ENCODE results near the gene TENM3. TPM values are rescaled to one million over a fixed set of nuclear protein-coding genes. Genes with fewer than 3 reads are reported as not detected.
A peak's percentile ranks its signal among the peaks of the same experiment; 100 is the strongest.

Gene TENM3
- total RNA-seq, 1 donor from 2014 or later: 65.5 TPM

GRCh38 chr4:182770259-182770995, 527.2 kb downstream of the TENM3 start:
- DNase-seq (ENCODE audit: low spot score): no peak

DNA sequence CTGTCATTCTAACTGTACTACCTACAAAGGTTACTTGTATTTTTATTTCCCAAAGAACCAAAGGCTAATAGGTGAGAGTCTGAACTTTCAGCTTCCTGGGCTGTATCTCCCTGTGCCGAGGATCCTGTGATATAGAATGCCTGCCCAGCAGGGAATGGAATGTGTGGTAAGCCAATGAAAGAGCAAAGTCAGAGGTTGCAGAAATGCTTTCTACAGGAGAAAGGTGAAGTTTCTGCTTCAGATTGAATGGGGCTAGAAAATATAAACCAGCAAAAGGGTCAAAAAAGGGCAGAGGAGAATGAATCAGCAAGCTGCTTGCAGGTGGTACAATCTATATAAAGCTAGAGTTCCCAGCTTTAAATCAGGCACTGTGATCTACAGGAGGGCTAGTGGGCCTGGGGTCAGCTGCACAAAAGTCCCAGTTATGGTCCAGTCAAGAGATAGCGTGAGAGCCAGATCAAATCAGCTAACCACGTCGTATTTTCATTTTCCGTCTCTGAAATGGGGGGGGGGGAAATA, 527.9 kb downstream of the TENM3 start:
- no peak for DNase-seq (ENCODE audit: low spot score)

- DNase-seq (ENCODE audit: low spot score): no peak
These were observed 531.9 kb downstream of the TENM3 start for GRCh38 chr4:182775075-182775474.

- DNase-seq (ENCODE audit: low spot score): no peak
These were observed 533.3 kb downstream of the TENM3 start for GRCh38 chr4:182776376-182777105.

GRCh38 chr4:182778222-182778982, 535.2 kb downstream of the TENM3 start:
- no peak for DNase-seq (ENCODE audit: low spot score)

- no peak for DNase-seq (ENCODE audit: low spot score)
These were observed 543.8 kb downstream of the TENM3 start for GRCh38 chr4:182786991-182787390.

DNA sequence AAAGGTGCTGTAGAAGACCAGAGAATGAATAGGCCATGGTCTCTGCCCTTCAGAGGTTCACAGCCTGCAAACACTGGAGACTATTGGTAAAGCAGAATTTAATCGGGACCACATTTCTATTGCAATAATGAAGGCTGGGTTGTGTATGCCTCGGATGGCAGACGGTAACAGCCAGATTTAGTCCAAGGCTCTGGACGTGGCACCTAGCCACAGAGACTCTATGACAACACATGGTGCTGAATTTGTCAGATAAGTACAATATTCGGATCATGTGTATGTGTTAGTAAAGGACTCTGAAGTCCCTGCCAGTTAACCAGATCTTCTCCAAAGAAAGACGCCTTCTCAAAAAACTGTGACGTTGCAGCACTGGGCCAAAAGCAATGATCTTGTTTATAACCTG, 545.0 kb downstream of the TENM3 start:
- DNase-seq (ENCODE audit: low spot score): no peak

- no peak for DNase-seq (ENCODE audit: low spot score)
These were observed 546.3 kb downstream of the TENM3 start for GRCh38 chr4:182789529-182789928.

GRCh38 chr4:182795446-182796238, 552.4 kb downstream of the TENM3 start:
- no peak for DNase-seq (ENCODE audit: low spot score)

DNA sequence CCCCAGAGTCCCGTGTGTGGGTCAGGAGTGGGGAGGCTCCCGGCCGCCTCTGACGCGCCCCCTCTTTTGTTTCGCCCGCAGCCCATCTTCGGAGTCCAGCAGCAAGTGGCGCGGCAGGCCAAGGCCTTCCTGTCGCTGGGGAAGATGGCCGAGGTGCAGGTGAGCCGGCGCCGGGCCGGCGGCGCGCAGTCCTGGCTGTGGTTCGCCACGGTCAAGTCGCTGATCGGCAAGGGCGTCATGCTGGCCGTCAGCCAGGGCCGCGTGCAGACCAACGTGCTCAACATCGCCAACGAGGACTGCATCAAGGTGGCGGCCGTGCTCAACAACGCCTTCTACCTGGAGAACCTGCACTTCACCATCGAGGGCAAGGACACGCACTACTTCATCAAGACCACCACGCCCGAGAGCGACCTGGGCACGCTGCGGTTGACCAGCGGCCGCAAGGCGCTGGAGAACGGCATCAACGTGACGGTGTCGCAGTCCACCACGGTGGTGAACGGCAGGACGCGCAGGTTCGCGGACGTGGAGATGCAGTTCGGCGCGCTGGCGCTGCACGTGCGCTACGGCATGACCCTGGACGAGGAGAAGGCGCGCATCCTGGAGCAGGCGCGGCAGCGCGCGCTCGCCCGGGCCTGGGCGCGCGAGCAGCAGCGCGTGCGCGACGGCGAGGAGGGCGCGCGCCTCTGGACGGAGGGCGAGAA, 556.5 kb downstream of the TENM3 start:
- DNase-seq (ENCODE audit: low spot score): no peak

GRCh38 chr4:182800216-182800515, 557.0 kb downstream of the TENM3 start:
- DNase-seq (ENCODE audit: low spot score): no peak

DNA sequence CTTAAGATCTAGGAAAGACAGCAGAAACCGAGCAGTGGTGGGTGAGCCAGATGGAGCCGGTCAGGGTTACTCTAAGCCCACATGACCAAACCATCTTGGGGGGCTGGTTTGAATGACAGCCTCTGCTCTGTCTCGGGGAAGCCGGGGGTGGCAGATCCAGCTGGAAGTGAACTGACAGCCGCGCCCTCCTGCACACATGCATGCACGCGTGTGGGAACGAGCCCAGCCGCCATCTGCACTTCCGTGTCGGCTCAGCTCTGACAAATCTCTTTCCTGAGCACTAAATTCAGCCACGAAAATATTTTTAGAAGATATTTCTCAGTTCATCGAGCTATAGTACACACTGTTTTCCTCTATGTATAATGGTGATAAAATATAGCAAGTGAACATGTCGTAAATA, 558.4 kb downstream of the TENM3 start:
- DNase-seq (ENCODE audit: low spot score): no peak

DNA sequence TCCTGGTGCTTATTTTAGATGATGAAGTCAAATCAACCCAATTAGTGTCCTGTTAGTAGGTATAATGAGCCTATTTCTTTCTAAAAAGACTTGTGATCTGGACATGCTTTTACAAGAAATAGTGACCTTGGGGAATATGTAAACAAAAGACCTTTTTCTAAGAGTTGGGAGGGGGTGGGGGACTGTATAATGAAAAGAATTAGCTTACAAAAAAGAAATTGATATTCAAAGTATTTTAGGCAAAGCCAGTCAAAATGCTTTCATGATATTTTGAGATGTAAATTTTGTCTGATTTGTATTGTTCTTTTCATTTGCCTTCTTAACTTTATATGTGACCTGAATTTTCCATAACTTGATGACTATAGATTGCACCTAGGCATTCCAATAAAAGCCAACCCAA, 559.4 kb downstream of the TENM3 start:
- DNase-seq (ENCODE audit: low spot score): no peak

DNA sequence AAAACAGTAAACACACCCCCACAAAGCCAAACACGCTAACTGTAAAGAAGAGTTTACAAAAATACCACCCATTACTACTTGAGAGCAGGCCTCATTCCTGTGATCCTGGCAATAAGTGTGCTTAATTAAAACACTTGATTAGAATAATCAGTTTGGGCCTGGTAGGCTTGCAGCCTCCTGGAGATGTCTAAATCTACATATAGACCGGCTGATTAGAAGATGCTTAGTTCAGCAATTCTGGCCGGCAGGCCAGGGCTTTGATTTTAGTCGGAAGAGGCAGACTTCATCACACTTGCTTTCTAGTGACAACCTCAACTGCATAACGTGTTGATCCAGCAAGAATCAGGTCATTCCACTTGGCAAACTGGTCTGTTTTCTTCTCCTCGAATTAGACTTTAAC, 560.0 kb downstream of the TENM3 start:
- DNase-seq (ENCODE audit: low spot score): peak; percentile 11

GRCh38 chr4:182804131-182804530, 560.9 kb downstream of the TENM3 start:
- DNase-seq (ENCODE audit: low spot score): no peak

DNA sequence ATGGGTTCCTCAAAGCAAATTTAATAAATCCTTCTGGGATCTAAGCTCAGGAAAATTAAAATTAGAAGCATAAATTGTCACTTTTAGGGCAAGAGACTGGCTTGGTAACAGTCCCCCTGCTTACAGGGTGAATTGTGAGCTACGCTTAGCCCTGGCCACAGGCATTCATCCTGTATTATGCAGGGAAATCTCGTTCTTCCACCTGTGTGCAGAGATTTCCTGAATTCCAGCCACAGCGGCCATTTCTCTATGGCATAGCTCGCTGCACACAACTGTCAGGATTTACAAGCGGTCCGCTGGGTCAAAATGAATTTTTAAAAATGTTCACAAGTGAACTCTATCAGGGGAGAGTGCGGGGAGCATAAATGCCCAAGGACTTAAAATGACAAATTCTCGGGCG, 562.1 kb downstream of the TENM3 start:
- DNase-seq (ENCODE audit: low spot score): no peak

GRCh38 chr4:182805750-182806149, 562.5 kb downstream of the TENM3 start:
- DNase-seq (ENCODE audit: low spot score): no peak

- peak; percentile 76 for DNase-seq (ENCODE audit: low spot score)
These were observed 563.4 kb downstream of the TENM3 start for GRCh38 chr4:182806259-182807252.

DNA sequence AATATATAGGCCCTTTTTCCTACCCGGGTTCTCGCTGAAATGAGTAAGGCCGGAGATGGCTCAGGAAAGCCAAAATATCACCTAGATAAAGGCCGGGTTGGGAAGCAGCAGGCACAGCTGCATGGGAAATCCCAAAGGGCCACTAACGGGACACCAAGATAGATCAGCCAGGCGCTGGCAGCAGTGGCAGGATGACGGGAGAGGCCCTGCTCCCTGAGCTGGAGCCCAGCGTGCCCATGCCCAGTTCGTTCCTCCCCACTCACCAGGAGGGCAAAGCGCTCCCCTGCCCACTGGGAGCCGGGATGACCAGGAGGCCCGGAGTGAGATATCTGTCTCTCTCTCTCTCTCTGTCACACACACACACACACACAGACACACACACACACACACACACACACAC, 564.1 kb downstream of the TENM3 start:
- DNase-seq (ENCODE audit: low spot score): no peak

All from umbilical cord (tissue), 2 donors.